GM21576 (cell line): ENCODE measurements around the gene FAM174C.

Experiments
- ATAC-seq: cut with Tn5 transposase; IDR thresholded peaks from one replicate; pipeline ENCODE4 v1.9.1; 2021; ENCODE audit warnings: mild to moderate bottlenecking, moderate library complexity; ENCODE audit not compliant: unreplicated experiment

FAM174C gene

DNA sequence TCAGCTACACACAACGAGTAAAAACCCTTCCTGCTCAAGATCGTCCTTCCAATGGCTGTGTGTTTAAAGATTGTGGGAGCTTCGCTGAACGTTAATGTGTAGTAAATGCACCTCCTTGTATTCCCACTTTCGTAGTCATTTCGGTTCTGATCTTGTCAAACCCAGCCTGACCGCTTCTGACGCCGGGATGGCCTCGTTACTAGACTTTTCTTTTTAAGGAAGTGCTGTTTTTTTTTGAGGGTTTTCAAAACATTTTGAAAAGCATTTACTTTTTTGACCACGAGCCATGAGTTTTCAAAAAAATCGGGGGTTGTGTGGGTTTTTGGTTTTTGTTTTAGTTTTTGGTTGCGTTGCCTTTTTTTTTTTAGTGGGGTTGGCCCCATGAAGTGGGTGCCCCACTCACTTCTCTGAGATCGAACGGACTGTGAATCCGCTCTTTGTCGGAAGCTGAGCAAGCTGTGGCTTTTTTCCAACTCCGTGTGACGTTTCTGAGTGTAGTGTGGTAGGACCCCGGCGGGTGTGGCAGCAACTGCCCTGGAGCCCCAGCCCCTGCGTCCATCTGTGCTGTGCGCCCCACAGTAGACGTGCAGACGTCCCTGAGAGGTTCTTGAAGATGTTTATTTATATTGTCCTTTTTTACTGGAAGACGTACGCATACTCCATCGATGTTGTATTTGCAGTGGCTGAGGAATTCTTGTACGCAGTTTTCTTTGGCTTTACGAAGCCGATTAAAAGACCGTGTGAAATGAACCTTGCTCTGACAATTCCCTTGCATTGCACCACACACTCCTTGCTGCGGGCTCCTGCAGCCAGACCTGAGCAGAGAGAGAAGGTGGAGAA lies 2.7 kb upstream of the FAM174C start:
- no peak for ATAC-seq

DNA sequence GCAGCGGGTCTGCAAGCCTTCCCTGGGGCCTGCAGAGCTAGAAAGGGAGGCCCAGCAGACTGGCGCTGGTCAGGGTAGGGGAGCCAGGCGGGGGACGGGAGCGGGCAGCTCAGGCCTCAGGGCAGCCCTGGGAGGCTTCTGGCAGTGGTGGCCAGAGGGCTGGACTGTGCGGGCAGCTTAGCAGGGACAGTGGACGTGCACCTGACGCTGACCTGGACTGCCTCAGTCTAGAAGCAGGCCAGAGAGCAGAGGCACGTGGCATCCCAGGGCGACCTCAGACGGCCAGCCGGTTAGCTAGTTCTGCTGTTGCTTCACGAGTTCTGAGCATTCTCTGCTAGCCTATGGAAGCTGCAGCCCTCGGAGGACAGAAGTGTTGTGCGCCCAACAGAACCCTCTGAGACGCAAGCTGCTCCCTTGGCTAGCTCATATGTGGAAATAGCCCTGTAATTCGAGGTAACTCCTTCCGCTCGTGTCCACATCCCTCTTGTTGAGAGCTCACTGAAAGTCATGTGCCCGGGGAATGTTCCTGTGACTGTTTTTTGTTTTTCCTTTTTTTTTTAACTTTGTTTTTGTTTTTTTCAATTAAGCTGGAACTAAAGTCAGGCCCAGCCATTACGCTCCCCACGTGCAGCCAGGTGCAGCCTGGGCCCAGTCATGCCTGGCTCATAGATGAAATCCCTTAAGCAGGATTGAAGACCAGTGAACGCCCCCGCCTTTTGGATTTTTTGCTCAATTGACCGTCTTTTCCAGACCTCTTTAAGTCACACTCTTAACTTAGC lies 1.9 kb upstream of the FAM174C start:
- ATAC-seq: no peak

DNA sequence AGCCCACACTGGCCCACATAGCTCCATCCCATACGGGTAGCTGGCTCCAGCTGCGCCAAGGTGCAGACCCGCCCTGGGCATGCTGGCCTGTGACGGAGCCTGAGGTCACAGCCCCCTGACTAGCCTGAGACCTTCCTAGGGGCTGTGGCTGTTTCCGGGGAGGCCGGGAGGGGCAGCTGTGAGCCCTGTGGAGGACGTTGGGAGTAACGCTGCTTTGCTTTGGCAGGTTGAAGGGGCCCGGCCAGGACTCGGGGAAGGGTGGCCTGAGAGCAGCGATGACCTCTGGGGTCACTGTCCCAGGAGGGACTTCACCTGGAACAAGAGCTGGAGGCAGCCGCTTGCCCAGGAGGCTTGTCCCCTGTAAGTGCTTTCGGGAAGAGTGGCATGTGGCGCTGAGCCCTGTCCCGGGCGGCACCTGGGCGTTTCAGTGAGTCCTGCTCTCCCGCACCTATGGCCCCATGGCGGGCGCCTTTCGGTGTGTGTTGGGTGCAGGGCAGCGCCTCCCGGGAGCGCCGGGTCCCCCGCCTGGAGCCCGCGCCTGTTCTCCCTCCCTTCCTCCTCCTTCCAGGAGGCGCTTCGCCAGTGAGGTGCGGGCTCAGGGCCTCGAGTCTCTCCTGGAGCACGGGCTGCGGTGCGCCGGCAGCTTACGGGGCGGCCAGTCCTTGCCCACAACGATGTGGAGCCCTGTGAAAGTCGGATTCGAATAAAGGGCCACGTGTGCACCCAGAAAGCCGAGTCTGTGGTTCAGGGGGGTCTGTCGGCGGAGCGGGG lies 1.1 kb upstream of the FAM174C start:
- no peak for ATAC-seq

DNA sequence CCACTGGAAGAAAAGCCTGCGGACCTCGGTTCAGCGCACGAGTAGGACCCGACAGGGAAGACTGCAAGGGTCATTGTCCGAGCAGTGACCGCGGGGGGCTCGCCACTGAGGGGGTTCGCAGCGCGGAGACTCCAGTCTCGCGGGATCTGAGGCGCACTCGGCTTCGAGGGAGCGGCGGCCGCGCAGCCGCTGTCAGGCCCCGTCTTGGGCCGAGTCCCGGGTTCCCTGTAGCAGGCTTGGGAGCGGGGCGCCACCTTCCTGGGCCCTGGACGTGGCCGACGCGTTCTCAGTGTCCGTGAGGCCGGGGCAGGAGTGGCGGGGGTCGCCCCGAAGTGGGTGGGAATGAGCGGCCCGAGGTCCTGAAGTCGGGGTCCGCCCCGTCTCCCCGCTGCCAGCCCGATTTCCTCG lies 474 bp upstream of the FAM174C start:
- no peak for ATAC-seq

DNA sequence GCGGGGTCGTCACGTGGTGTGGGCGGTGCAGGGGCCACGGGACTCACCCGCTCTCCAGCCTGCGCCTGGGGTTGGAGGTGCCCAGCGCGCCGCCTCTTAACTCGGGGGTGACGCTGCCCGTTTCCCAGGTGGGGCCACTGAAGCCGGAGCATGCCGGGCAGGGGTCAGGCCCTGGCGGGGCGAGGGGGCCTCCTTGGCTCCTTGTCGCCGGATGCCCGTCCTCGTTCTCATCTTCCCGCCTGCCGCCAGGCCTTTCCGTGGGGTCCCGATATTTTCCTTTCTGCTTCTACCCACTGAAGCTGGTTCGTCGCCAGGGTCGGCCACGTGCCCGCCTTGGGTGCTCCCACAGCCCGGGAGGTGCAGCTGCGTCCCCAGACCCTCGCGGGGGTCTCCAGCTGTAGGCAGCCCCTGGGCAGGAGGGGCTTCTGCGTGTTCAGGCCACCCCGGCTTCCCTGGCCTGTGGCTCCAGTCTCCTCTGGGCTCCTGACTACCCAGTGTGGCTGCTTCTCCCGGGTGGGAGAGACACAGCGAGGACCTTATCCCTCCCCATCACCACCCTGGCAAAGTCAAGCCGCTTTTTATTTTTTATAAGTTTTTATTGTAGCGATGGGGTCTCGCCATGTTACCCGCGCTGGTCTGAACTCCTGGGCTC lies 772 bp downstream of the FAM174C start:
- no peak for ATAC-seq

DNA sequence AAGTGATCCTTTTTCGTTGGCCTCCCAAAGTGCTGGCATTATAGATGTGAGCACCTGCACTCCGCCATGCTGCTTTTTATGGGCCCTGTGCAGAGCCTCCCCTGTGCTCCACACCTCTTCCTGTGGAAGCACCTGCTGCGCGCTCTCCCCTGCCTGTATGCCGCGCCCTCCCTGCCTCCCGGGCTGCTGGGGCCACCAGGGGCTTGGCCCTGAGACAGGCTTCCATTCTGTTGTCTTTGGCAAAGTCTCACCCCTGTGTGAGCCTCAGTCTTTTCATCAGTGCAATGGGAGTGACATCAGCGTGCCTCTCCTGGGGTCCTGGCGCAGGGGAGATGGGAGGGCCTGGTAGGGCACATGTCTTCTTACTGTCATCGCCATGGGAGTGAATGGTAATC lies 1.3 kb downstream of the FAM174C start:
- ATAC-seq: no peak

DNA sequence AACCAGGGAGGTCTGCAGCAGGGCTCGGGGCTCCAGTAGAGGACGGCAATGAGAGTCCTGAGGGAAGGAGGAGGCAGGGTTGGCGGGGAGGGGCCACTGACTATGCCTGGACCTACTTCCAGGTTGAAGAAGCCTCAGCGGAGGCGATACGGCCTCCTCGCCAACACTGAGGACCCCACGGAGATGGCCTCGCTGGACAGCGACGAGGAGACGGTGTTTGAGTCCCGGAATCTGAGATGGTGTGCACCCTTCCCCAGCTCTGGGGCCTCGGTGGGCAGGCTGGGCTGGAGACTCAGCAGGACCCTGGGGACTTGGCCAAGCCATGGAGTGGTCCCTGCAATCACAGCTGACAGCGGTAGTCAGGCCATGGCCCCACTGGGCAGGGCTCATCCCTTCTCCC lies 1.7 kb downstream of the FAM174C start:
- ATAC-seq: no peak

DNA sequence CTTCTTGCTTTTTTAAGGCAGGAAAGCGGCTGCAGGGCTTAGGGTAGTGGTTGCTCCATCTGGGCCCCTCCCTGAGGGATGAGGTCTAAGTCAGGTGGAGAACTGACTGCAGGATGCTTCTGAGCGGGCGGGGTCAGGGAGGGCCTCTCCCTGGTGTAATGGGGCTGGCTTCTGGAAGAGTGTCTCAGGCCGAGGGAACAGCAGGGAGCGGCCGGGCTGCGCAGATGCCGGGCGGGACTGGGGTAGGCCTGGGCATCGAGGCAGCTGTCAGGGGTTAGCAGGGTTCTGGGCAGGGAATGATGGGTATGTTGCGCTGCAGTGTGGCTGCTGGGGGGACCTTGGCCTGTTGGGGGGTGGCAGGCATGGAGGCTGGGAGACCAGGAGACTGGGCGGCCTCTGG lies 2.7 kb downstream of the FAM174C start:
- no peak for ATAC-seq

DNA sequence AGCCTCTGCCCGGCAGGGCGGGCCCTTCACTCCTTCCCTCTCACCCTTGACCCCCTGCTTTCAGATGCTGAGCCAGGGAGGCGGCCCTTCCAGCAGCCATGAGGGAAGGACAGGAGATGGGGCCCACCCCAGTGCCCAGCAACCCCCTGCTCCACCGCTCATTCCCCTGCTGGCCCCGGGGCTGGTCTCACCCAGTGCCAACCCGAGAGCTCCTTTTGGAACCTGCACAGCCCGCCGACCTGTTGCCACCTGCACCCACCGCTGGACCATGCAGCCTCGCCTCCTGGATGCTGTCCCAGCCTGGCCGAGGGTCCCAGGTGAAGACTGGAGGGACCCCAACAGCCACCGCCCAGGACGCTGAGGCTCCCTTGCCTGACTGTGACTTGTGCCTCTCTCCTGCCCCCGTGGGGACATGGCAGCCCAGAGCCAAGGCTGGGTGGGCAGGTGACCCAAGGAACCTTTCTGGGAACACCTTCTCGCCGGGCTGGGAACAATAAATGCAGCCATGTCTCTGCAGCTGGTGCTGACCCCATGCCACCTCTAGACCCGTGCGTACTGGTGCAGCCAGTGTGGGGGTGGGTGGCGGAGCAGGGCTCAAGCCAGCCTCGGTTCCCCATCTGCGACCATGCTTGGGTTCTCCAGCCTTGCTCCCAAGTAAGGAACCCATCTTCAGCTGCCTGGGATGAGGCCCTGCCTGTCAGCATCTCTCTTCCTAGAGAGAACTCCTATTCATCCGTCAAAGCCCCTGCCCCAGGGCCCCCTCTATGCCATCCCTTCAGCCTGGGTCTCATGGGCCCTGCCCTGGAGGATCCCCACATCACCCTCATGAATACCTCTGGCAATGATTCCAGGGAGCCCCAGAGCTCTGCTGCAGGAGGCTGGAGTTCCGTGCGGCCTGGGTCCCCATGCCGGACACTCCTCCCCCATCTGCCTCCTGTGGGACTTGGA lies 3.7 kb downstream of the FAM174C start:
- no peak for ATAC-seq

DNA sequence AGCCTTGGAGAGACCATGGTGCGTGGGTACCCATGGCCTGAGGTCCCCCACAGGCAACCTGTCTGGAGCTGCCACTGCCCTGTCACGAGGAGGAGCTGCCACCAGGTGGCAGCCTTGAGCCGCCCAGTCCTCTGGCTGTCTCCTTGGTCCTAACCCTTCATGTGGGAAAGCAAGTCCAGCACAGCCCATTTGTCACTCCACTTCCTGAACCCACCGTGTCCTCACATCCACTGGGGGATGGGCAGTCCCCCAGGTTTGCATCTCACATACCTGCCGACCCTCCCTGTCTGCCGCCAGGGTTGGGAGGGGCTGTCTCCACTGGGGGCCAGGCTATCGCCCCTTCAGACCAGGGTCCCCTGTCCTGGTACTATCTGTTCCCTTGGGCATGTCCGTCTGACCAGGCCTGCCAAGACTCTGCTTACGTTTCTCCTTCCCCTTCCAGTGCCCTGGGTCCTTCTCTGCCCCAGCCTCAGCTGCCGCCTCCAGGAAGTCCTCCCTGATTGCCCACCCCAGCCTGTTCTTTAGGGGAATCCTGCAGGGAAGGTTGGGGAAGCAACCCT lies 4.5 kb downstream of the FAM174C start:
- ATAC-seq: no peak

DNA sequence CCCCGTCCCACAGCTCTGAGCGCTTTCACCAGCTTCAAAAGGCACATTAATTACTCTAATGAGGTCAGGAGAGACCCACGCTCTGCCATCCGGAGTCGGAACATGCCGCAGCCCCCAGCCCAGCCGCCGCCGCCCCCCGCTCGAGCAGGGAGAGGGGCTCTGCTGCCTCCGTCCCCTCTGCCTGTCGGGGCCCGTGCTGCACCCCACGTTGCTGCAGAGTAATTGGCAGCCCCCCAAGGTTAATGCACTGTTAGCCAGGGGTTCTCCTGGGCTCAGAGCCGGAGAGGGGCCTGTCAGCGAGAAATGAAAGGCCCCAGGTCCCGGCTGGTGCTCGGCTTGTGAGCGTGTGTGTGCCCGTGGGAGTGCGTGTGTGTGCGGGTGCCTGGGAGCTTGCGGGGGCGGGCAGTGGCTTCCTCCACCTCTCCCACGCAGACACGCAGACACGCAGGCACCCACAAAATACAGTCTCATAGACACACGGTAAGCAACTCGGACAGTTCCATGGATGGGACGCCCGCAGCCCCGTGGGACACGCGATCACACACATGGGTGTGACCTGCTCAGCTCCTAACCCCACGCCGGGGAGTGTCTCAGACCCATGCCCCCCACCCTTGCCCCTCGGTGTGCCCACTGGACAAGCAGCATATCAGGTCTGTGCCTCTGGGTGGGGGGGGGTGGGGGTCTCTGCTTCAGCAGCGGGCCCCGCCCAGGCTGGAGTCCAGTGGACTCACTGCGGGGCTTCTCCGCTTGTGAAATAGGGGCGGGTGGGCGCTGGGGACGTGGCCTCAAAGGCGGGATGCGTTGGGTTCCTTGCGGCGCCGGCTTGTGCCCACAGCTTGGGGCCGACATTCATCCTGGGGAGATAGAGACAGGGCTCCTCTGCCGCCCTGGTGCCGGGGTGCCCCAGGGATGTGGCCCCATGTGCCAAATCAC lies 5.6 kb downstream of the FAM174C start:
- ATAC-seq: no peak

DNA sequence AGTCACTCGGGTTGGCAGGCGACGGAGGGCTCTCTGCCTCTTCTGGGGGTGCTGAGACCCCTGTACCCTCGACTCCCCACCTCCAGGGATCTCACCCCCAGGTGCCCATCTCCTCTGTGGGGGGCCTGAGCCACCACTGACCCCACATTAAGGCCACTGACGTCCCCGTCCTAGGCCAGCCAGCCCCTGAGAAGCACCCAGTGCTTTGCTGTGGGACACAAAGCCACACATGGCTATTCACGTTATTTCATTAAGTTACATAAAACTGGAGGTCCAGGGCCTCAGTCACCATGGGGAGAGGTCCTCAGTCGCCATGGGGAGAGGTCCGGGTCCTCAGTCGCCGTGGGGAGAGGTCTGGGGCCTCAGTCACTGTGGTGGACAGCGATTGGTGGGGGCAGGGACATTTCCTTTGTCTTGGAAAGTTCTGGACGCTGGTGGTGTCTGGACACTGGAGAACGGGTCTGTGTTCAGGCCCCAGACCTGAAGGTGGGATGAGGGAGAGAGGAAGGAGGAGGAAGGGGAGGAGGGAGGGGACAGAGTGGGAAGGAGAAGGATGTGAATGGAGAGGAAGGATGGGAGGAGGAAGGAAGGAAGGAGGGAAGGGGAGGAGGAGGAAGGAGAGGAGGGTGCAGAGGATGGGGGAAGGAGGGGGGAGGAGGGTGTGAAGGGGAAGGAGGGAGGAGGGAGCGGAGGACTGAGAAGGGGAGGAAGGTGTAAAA lies 6.4 kb downstream of the FAM174C start:
- no peak for ATAC-seq

DNA sequence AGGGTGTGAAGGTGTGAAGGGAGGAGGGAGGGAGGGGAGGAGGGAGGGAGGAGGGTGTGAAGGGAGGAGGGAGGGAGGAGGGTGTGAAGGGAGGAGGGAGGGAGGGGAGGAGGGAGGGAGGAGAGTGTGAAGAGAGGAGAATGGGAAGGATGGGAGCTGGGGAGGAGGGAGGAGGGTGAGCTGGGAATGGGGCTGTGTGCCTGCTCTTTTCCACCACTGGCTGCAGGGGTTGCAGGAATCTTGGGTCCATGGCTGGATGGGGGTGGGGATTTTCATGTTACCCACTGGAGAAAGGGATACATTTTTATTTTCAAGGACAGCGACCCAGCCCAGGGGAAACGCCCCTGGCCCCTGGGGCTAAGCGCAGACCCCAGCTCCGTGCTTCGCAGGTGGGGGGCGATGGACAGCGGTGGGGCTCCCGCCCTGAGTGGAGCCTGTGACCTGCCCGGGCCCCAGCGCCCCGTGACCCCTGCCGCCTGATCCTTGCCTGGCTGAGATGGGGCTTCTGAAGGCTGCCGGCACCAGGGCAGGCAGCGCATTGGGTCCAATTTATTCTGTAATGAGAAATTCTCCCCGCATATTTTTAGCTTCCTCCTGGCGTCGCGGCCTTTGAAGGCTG lies 7.4 kb downstream of the FAM174C start:
- no peak for ATAC-seq

DNA sequence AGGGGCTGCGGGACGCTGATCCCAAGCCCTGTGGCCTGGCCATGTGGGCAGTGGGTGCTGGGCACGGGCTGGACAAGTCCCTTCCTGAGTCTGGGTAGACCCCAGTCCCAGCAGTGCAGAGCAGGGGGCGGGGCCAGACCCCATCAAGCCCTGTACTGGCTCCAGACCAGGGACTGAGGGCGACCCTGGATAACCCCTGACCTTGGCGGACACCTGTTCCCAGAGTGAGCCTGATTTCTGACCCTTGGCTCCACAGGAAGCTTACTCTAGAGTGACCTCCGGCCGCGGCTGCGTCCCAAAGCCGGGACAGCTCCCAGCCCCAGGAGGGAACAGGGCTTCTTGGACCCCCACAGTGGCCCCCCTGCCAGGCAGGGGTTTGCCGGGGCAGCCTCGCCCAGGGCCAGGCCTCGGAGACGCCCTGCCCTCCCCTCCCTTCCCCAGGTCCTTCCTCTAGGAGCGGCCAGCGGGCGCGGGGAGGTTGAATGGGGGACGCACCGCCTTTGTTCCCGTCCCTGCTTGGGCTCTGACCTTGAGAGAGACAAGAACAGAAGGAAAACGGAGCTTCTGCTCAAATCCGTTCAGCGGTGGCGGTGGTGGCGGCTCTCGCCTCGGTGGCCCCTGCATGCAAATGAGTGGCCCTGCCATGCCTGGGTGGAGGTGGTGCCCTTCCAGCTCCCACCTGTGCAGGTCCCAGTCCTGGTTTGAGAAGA lies 8.0 kb downstream of the FAM174C start:
- ATAC-seq: no peak

DNA sequence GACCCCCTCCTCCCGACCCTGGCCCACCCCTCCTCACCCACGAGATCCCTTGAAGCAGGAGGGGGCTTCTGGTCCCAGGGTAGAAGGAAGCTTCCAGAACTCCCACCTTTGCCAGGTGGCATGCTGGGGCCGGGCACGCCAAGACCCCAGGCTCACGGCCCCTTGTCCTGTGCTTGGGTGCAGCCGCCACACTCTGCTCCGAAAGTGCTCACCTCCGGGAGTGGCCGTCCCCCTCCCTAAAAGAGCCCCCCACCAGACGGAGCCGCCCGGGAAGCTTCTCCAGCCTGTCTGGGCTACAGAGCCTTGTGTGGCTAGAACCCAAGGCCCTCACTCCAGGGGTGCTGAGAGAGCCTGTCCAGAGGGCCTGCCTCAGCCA lies 8.6 kb downstream of the FAM174C start:
- no peak for ATAC-seq

DNA sequence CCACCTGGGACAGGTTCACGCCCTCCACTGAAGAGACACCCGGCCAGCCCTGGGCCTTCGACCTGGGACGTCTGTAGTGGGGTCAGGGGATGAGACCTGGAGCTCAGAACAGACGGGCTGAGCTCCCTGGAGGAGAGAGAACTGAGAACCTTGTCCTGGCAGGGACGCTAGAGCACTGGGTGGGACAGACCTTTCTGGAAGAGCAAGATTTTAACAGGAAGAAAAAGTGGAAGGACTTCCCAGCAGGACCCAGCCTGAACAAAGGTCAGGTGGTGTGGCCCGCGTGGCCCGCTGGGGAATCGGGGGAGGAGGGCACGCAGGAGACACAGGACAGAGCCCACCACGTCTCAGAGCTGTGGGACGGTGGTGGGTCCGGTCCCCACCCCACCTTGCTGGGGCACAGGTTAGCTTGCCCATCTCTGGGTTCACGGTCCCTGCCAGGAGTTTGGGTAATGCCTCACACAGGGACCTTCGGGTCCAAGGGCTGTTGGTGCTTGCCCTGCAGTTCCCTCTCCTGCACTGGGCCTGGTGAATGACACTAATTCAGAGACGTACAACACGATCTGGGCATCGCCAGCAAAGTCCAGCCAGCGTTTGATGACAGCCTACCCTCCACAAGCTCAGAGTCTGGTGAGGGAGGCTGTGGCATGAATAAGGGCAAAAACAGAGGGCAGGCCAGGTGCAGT lies 9.1 kb downstream of the FAM174C start:
- no peak for ATAC-seq
